Measurements from ENCODE around the gene MED29.
"Not testable (repeated sequence)": the region's sequence is repeated elsewhere in the genome, so short reads cannot be mapped to it uniquely, and the experiment has no call there.

Gene MED29

GRCh38 chr19:39372047-39372802 is 19.0 kb upstream of the MED29 start:
- DNase-seq: no peak

- no peak for DNase-seq
These were observed 18.2 kb upstream of the MED29 start for GRCh38 chr19:39372941-39373340.

GRCh38 chr19:39375929-39376328 is 15.2 kb upstream of the MED29 start:
- DNase-seq: no peak

GRCh38 chr19:39377373-39378362 is 13.5 kb upstream of the MED29 start:
- DNase-seq: no peak

- not testable (repeated sequence) for DNase-seq
These were observed 11.8 kb upstream of the MED29 start for GRCh38 chr19:39379366-39379765.

- DNase-seq: no peak
These were observed 11.2 kb upstream of the MED29 start for GRCh38 chr19:39379865-39380396.

GRCh38 chr19:39380521-39381502 is 10.4 kb upstream of the MED29 start:
- no peak for DNase-seq

GRCh38 chr19:39381910-39382611 is 9.1 kb upstream of the MED29 start:
- DNase-seq: no peak

- no peak for DNase-seq
These were observed 8.0 kb upstream of the MED29 start for GRCh38 chr19:39382991-39383828.

GRCh38 chr19:39384839-39385568 is 6.2 kb upstream of the MED29 start:
- no peak for DNase-seq

- no peak for DNase-seq
These were observed 5.4 kb upstream of the MED29 start for GRCh38 chr19:39385629-39386411.

GRCh38 chr19:39386557-39386956 is 4.6 kb upstream of the MED29 start:
- DNase-seq: no peak

GRCh38 chr19:39388657-39389056 is 2.5 kb upstream of the MED29 start:
- DNase-seq: no peak

GRCh38 chr19:39389631-39390414 is 1.4 kb upstream of the MED29 start:
- no peak for DNase-seq

- DNase-seq: no peak
These were observed 777 bp upstream of the MED29 start for GRCh38 chr19:39390451-39390750.

- peak; percentile 96 for DNase-seq
These were observed 6.5 kb downstream of the MED29 start for GRCh38 chr19:39397360-39398296.

- peak; percentile 77 to 78 for DNase-seq
These were observed 7.2 kb downstream of the MED29 start for GRCh38 chr19:39398297-39398864.

Measured in activated T-cell treated with anti-CD3 and anti-CD28 coated beads, Interleukin-2, amount 50 U/mL, for 48 hours (primary cell).